ENCODE results near the gene NASP. TPM values are rescaled to one million over a fixed set of nuclear protein-coding genes. Genes with fewer than 3 reads are reported as not detected.
A peak's percentile ranks its signal among the peaks of the same experiment; 100 is the strongest.

Gene NASP
- total and polyA plus RNA-seq, 2 of the 13 experiments (the other 11 are each of a cell fraction or from before 2014, with no cell fraction given) = 132 to 256 TPM

- TF ChIP-seq, protein P1, sequence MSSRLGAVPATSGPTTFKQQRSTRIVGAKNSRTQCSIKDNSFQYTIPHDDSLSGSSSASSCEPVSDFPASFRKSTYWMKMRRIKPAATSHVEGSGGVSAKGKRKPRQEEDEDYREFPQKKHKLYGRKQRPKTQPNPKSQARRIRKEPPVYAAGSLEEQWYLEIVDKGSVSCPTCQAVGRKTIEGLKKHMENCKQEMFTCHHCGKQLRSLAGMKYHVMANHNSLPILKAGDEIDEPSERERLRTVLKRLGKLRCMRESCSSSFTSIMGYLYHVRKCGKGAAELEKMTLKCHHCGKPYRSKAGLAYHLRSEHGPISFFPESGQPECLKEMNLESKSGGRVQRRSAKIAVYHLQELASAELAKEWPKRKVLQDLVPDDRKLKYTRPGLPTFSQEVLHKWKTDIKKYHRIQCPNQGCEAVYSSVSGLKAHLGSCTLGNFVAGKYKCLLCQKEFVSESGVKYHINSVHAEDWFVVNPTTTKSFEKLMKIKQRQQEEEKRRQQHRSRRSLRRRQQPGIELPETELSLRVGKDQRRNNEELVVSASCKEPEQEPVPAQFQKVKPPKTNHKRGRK (CRISPR knock-in tag; IDR thresholded peaks at IDR 0.05) = 0 out of 2 replicates have a peak, but pooled peaks have one; percentile 36
- TF ChIP-seq POLR2G (IDR thresholded peaks at IDR 0.05; ENCODE audit: low read depth, low read length) (peak; percentile 93), NCOA2 (CRISPR knock-in tag; IDR thresholded peaks at IDR 0.05) (no peak)
Observed at GRCh38 chr1:45550401-45551351, 33.2 kb upstream of the NASP start, which contains the start of gene AKR1A1 (continued).

- H3K4me3 ChIP-seq (replicated peaks in 1 of 3; ENCODE audit: insufficient read depth in 1 of 3, low read depth in 2 of 3, low read length in 3 of 3) = peak overlapping the region; percentile 75 to 87 (median 82)
- no peak for TF ChIP-seq NFRKB (IDR thresholded peaks at IDR 0.05)
- TF ChIP-seq U2AF1 (optimal IDR thresholded peaks at IDR 0.05; ENCODE audit: low read depth, low read length) = no peak
- no peak for TF ChIP-seq ATRX (CRISPR knock-in tag; IDR thresholded peaks at IDR 0.05; ENCODE audit: borderline replicate concordance)
- TF ChIP-seq ZHX1 (CRISPR knock-in tag; IDR thresholded peaks at IDR 0.05; ENCODE audit: low read depth) = no peak
- no peak for TF ChIP-seq IRF2 (CRISPR knock-in tag; IDR thresholded peaks at IDR 0.05)
- no peak for TF ChIP-seq ZBTB10 (CRISPR knock-in tag; IDR thresholded peaks at IDR 0.05; ENCODE audit: borderline replicate concordance)
- TF ChIP-seq ZNF652 (CRISPR knock-in tag; IDR thresholded peaks at IDR 0.05; ENCODE audit: borderline replicate concordance, low read depth) = 0 out of 2 replicates have a peak, but pooled peaks have one; percentile 54
- FAIRE-seq = no peak
- peak overlapping the region; percentile 94 for H3K4me2 ChIP-seq (ENCODE audit: low read depth, low read length)
- ATAC-seq = no peak
- peak overlapping the region; percentile 92 for H3K27ac ChIP-seq (ENCODE audit: extremely low read length, insufficient read depth, low read length)
- CTCF ChIA-PET (ENCODE audit: low intra/inter-chr PET ratio, low total read pairs) = no interaction called here
- H3K9me3 ChIP-seq (ENCODE audit: low read length) = no peaks in the 10 kb centered on the region
- H3K36me3 ChIP-seq (replicated peaks in 1 of 2; ENCODE audit: control insufficient read depth in 1 of 2, insufficient read depth in 2 of 2, low read length in 2 of 2) = peaks cover 1 to 10% of the 10 kb centered on the region in 2 experiments; a peak in 4 of 5 replicates
- no peaks in the 10 kb centered on the region; a peak in 1 of 5 replicates for H3K27me3 ChIP-seq (ENCODE audit: control insufficient read depth in 1 of 2, insufficient read depth in 2 of 2, low read length in 2 of 2)
- no peak overlapping the region for H2AFZ ChIP-seq (ENCODE audit: low read length)
- H4K20me1 ChIP-seq (ENCODE audit: insufficient read depth, low read length) = no peaks in the 10 kb centered on the region
- in situ Hi-C loops (cut with HindIII; ENCODE audit: extremely low pct_ligation_motif_present, low pct_unique_long_range_greater_than_20kb) = no loop called here
- intact Hi-C loops (cut with micrococcal nuclease; ENCODE audit: unreplicated experiment) = loop anchor here (2.0 kb wide), 2 partner anchors 19 to 33 kb away; partner anchors contain the start of gene NASP
- no peak for DNase-seq (ENCODE audit: low spot score)
- BruUV-seq (replicated peaks) = no TSS peak
- WGBS (ENCODE audit: low lambda C conversion rate) = 8% methylated on average over 3 of the region's 3 CpGs
- POLR2A ChIA-PET = interaction anchor here (0.9 to 29.7 kb wide), 14 partner anchors 9 to 248 kb away, joined by 4 to 690 read pairs (median 8); partner anchors contain the start of genes CCDC163, MMACHC, MUTYH and NASP
- peaks cover 35% of the 10 kb centered on the region for H3K79me2 ChIP-seq (ENCODE audit: insufficient read depth, low read length)
- peaks cover 41% of the 10 kb centered on the region for H3K4me1 ChIP-seq (ENCODE audit: insufficient read depth, low read length)
- H3K9ac ChIP-seq (ENCODE audit: insufficient read depth, low read depth, low read length) = peak overlapping the region; percentile 88
Observed at GRCh38 chr1:45551684-45552083, 32.2 kb upstream of the NASP start.

Measured in HepG2 (cell line).